ENCODE measurements around the gene SPTBN5.

SPTBN5 gene

DNA sequence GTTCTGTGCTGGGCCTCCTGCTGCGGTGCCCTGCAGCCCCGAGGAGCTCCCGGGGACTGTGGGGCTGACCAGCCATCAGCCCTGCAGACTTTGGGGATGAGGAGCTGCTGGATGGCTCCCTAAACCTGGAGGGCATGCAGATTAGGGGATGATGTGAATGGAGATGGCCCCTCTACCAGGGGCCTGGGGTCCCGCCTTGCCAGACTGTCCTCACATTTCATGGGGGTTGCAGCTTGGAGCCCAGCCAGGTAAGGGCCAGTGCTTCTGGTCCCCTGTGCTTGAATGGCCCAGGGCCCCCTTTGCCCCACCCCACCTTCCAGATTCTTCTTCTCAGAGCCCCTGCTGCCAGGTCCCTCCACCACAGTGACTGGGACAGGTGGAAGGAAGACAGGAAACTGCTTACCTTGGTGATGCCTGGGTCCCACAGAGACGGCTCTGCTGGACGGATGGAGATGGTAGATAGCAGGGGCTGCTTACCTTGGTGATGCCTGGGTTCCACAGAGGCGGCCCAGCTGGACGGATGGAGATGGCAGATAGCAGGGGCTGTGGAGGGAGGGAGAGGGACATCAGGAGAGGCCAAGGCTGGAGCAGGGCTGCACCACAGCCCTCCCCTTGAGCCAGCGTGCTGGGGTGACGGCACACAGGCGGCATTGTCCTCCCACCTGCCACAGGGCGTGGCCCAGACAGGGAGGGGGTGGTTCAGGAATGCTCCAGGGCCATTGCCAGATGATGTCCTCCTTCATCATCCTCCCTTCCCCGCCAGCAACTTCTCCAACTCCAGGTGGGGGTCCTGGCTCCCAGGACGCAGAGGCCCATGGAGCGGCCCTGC is at the start of gene SPTBN5:
Gene SPTBN5, minus strand, starts transcription at position 632 of the 829 bp plus-strand sequence. Its CDS starts 556 bp downstream, at position 76.
- DNase-seq, result no peak

DNA sequence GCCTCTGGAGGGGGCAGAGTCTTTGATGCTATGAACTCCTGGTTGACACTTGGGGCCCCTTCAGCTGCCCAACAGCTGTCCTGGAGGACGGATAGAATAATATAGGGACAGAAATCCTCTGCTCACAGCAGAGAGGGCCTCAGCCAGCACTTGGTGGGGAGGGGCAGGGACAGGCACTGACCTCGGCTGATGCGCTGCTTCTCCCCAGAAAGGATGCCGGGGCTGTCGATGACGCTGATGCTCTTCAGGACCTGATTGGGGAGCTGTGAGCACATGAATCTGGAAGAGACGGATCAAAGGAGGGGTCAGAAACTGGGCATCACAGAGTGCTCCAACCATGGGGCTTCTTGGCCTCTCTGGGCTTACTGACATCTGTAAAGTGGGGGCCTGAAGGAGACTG is 49.0 kb upstream of the SPTBN5 start:
- DNase-seq, result no peak

- DNase-seq, result no peak
Observed at GRCh38 chr15:41941644-41942415, 48.0 kb upstream of the SPTBN5 start.

DNA sequence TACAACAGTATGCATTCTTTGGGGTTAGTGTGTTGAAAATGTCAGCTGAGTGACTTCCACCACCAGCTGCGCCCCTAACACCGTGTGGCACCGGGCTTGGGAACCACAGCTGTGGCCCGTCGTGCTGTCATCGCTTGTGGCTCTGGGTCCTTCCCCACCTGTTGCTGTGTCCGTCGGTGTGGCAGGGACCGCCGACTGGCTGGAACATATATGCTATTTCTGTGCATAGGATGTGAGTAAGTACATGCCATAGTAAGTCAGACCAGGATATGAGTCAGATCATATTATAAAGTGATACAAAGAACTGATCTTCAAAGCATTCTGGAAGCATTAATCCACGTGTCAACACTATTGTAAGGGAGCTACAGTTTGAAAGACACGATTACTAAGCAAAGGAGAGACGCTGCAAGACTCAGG is 46.6 kb upstream of the SPTBN5 start:
- no peak for DNase-seq

- no peak for DNase-seq
Observed at GRCh38 chr15:41939986-41940385, 46.1 kb upstream of the SPTBN5 start.

GRCh38 chr15:41937568-41937923 is 43.7 kb upstream of the SPTBN5 start:
- DNase-seq, result no peak

DNA sequence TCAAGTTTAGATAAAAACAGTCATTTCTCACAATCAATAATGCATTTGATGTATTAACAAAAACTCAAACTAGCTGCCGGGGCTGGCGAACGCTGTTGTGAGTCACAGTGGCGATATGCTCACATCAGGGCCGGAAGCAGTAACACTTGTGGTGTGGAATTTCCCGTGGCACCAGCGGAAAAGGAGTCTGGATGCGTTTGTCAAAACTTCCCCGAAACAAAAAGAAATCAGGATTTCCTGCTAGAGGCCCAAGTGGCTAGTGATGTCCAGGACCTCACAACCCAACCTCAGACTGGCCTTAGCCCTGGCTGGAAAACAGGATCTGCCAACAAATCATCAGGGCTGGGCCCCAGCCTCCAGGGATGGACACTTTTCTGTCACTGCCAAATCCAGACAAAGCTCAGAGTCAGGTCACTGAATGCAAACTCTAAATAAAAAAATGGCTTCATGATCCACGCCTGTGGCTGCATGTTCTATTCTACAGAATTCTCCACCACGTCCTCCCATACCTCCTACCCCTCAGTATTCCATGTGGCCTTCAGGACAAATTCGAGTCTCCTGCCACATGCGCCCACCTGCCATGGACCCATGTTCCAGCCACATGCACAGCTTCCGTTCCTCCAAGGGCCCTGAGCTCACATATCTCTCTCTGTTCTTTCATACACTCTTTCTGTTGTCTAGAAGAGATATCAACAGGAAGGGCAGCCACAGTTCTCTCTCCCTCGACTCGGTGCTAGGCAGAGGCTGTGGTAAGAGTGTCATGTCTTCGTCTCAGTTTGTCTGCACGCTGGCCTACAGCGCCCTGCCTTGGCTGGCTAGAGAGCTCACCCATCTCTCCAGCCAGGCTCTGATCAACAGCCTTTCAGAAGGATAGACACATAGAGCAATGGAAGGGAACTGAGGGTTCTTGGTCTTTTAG is 43.1 kb upstream of the SPTBN5 start:
- no peak for DNase-seq

DNA sequence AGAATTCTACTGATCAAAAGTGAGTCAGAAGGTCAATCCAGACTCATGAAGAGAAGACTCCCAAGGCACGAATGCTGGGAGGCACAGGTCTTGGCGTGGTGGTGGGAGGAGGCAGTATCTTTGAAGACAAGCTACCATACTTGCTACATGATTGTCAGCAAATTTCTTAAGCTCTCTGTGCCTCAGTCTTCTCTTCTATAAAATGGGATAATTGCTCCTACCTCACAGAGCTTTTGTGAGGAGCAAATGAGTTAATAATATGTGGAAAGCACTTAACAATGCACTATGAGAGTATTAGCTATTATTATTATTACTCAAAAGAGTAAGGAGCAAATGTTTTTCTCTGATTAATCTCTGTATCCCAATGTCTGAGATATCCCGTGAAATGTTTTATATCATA is 42.3 kb upstream of the SPTBN5 start:
- DNase-seq, result no peak

- DNase-seq, result no peak
Observed at GRCh38 chr15:41935566-41936020, 41.7 kb upstream of the SPTBN5 start.

- DNase-seq, result no peak
Observed at GRCh38 chr15:41934843-41935242, 41.0 kb upstream of the SPTBN5 start.

- DNase-seq, result no peak
Observed at GRCh38 chr15:41933771-41934170, 39.9 kb upstream of the SPTBN5 start.

- no peak for DNase-seq
Observed at GRCh38 chr15:41933326-41933725, 39.5 kb upstream of the SPTBN5 start.

DNA sequence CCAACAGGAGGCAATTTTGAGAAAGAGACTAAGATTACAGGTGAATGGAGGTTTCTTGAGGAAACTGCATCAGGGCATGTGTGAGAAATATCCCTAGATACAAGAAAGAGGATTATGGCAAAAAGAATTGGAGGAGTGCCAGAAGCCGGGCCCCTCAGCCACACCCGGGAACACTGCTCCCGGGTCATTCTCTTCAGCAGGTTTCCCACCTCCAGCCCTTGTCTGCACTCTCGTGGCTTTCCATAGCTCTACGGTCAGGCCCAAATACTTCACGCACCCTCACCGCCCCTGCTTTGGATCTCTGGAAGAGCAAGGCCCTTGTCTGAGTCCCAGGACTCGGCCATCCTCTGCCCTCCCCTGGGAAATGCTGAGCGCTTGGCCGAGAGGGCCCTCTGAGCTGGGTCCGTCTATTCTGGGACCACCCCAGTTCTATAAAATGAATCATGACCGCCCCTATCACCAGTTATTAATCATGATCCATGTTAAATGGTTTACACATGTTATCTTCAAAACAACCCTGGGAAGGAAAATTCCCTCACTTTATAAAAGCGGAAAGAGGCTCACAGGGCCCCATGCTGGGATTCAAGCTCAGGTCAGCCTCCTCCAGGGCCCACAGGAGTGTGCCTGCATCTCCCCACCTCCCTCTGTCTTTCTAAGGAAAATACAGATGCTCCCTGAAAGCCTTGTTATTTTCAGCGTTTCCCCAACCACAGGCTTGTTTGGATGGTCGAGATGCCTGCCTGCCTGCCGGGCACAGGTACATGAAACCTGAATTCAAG is 38.8 kb upstream of the SPTBN5 start:
- DNase-seq, result no peak

DNA sequence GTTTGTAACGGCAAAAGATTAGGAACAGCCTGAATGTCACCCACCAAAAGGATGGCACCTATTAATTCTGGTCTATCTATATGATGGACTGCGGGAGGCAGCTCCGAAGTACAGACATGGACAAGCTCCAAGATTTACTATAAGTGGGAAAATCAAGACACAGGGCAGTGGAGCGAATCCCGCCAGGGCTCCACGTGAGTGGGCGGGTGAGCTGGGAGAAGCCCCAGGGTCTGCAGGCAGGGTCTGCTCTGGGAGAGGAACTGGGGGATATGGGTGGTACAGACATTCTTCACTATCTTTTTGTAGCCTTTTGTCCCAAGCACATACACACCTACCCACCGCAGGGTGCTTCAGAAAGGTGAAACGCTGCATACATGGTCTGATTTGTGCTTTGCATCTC is 38.2 kb upstream of the SPTBN5 start:
- no peak for DNase-seq

DNA sequence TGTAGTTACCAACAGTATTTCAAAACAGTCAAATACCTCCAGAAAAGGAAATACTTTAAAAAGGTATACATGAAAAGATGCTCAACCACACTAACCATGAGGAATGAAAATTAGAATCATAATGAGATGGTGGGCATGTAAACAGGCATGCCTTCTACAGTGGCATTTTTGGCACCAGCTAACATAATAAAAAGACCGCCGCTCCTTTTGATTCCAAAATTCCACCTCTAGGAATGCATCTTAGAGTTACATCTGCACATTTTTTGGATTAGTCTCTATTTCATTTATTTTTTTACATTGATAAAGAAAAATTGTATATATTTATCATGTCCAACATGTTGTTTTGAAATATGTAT is 37.0 kb upstream of the SPTBN5 start:
- no peak for DNase-seq

DNA sequence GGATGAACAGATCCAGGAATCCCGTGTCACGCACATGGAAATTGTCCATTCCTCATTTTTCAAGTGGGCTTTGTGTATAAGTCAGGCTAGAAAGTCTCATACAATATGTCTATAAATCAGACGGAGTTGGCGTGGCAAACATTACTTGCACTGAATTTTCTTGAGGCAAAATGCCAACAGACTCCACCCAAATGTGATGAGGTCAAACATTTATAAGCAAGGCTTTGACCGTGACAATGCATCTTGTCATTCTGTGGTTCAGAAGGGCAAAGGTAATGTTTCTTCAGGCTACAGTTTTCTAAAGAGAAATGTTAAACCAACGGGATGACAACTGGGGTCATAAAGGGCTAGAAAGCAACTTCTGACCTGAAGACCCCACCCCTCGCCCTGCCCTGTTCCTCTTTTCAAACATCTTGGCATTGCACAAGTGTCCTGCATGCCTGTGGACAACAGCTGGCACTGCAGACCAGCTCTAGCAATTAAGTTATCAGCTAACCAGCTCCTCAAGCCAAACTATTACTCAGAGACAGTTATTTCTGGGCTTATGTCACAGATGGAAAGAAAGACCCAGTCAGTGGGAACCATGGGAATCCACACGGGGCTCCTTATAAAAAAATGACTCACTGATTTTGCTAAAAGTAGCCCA is 36.5 kb upstream of the SPTBN5 start:
- DNase-seq, result no peak

DNA sequence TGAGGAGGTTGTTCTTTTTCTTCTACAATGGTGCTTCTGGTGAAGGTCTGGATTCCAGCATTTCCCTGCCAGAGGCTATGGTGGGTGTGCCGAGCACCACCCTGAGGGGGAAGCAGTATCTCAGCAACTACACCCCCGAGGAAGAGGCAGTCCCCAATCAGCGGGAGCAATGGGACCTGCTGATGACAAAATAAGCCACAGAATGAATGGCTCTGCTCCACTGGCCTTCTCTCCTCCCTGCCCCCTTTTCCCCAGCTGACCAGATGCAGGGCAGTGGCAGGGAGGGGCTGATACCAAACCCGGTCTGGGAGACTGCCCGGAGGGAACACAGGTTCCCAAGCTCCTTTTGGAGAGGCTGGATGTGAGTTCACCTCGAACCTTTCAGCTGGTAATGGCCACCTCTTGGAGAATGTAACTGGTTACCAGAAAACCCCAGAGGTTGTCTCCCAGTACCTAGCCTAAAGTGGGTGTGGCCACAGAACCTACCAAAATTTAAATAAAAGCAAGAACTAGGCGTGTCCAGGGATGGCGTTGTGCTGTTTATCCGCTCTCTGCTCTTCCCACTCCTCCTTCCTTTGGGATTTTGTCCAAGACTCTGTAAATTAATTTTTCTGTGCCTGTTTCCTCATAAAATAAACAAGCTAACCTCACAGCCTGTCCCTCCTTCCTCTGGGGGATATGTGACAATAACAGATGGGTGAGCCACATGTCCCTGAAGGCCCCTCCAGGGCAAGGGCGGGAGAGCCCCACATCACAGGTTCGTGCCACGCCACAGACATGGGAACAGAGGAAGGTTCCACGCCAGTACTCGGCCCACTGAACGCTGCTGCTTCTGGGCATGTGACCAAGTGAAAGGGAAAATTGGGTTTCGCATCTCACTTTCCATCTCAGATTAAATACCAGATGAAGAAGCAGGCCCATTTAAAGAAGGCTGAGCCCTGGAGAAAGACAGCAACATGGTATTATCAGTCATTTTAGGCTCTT is 35.1 kb upstream of the SPTBN5 start:
- no peak for DNase-seq

DNA sequence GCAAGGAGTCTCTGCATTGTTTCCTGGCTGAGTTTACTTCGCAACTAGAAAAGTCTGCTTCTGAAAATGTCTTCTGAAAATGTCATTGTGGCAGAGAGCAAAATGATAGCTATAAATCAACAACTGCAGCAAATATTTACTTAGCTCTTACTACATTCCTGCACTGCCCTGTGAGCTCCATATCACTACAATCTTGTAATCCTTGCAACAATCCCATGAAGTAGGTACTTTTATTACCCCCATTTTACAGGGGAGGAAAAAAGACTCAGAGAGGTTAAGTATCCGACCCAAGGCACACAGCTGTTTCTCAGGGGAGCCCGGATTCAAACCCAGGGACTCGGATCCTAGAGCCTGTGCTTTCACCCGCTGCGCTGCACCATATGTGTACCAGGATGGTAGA is 34.2 kb upstream of the SPTBN5 start:
- no peak for DNase-seq

DNA sequence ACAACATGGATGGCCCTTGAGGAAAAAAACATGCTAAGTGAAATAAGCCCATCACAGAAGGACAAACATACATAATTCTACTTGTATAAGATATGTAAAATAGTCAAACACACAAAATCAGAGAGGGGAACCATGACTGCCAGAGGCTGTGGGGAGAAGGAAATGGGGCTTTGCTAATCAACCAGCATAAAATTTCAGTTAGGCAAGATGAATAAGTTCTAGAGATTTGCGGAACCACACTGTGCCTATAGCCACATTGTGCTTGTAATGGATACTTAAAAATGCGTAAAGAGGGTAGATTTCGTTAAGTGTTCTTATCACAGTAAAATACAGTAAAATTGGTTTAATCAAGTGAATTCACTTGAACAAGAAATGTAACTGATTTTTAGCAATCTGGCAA is 33.7 kb upstream of the SPTBN5 start:
- DNase-seq, result no peak

GRCh38 chr15:41926185-41927056 is 32.6 kb upstream of the SPTBN5 start:
- DNase-seq, result no peak
